CD4-positive, alpha-beta T cell treated with Interleukin-17A for 4 hours (primary cell): ENCODE measurements around the gene CYFIP1.

Experiments used
- DNase-seq: peaks from one replicate; pipeline ENCODE4 v3.0.0-alpha.2; 2020; ENCODE audit warnings: mixed read lengths

CYFIP1 gene

GRCh38 chr15:22915866-22916515, 64.2 kb downstream of the CYFIP1 start:
- DNase-seq: no peak

GRCh38 chr15:22913646-22914380, 66.4 kb downstream of the CYFIP1 start:
- no peak for DNase-seq

- DNase-seq: no peak
Observed at GRCh38 chr15:22912256-22912655, 67.9 kb downstream of the CYFIP1 start.

- no peak for DNase-seq
Observed at GRCh38 chr15:22911306-22911705, 68.9 kb downstream of the CYFIP1 start.

- DNase-seq: no peak
Observed at GRCh38 chr15:22908830-22909229, 71.3 kb downstream of the CYFIP1 start.

GRCh38 chr15:22907161-22907950, 72.8 kb downstream of the CYFIP1 start:
- no peak for DNase-seq

GRCh38 chr15:22904736-22905135, 75.4 kb downstream of the CYFIP1 start:
- DNase-seq: no peak

GRCh38 chr15:22903961-22904534, 76.1 kb downstream of the CYFIP1 start:
- no peak for DNase-seq

GRCh38 chr15:22903427-22903826, 76.7 kb downstream of the CYFIP1 start:
- DNase-seq: no peak

GRCh38 chr15:22902981-22903380, 77.2 kb downstream of the CYFIP1 start:
- no peak for DNase-seq

GRCh38 chr15:22902578-22902977, 77.6 kb downstream of the CYFIP1 start:
- DNase-seq: no peak

GRCh38 chr15:22902046-22902445, 78.1 kb downstream of the CYFIP1 start:
- DNase-seq: no peak

GRCh38 chr15:22895465-22896190, 84.5 kb downstream of the CYFIP1 start:
- no peak for DNase-seq

GRCh38 chr15:22893881-22894280, 86.3 kb downstream of the CYFIP1 start:
- DNase-seq: no peak

- no peak for DNase-seq
Observed at GRCh38 chr15:22893081-22893480, 87.1 kb downstream of the CYFIP1 start.

GRCh38 chr15:22892333-22892732, 87.8 kb downstream of the CYFIP1 start:
- DNase-seq: no peak

GRCh38 chr15:22891426-22892210, 88.5 kb downstream of the CYFIP1 start:
- no peak for DNase-seq

GRCh38 chr15:22890296-22890695, 89.9 kb downstream of the CYFIP1 start:
- DNase-seq: no peak

GRCh38 chr15:22889146-22889818, 90.9 kb downstream of the CYFIP1 start:
- DNase-seq: no peak

GRCh38 chr15:22888120-22888859, 91.9 kb downstream of the CYFIP1 start:
- DNase-seq: no peak
